SK-N-SH (cell line): ENCODE results near the gene PARS2.

Source experiments
- CTCF ChIP-seq: fragments of 200-600 bp; sonication (generic); IDR thresholded peaks from 2 replicates; pipeline ENCODE4 v1.6.1; 2017; ENCODE audit warnings: antibody characterized with exemption, mild to moderate bottlenecking, moderate library complexity
- RAD21 ChIP-seq: IDR thresholded peaks from 2 replicates; pipeline ENCODE4 v1.6.1; 2012; ENCODE audit warnings: mild to moderate bottlenecking, low read length
- TCF12 ChIP-seq: IDR thresholded peaks from 2 replicates; pipeline ENCODE4 v1.4.0; 2012
- USF2 ChIP-seq: fragments of 150-350 bp; IDR thresholded peaks from 2 replicates; pipeline ENCODE4 v1.6.1; 2017; ENCODE audit warnings: antibody characterized with exemption, low read length, low read depth, borderline replicate concordance
- YY1 ChIP-seq: IDR thresholded peaks from 2 replicates; pipeline ENCODE4 v1.4.0; 2012; ENCODE audit warnings: low read depth, mild to moderate bottlenecking

GRCh38 chr1:54782588-54782987 lies 18.3 kb upstream of the PARS2 start:
- TF ChIP-seq CTCF, result no peak
- TF ChIP-seq TCF12, result no peak
- TF ChIP-seq YY1, result no peak
- TF ChIP-seq RAD21, result no peak
- TF ChIP-seq USF2, result no peak
